HepG2 (cell line): Measurements from ENCODE around the gene SAXO2. TPM values are rescaled to one million over a fixed set of nuclear protein-coding genes. Genes with fewer than 3 reads are reported as not detected.
A peak's percentile ranks its signal among the peaks of the same experiment; 100 is the strongest.

Experiments
- ATF1 ChIP-seq: IDR thresholded peaks from 2 replicates; pipeline ENCODE4 v1.6.1; 2016; ENCODE audit warnings: mild to moderate bottlenecking, control low read depth
- GMEB1 ChIP-seq: sonication (generic); formaldehyde crosslinking; IDR thresholded peaks from 2 replicates; pipeline ENCODE4 v1.5.1; 2020; ENCODE audit warnings: missing genetic modification reagents, mild to moderate bottlenecking, borderline replicate concordance
- HBP1 ChIP-seq: IDR thresholded peaks from 2 replicates; pipeline ENCODE4 v1.6.1; 2016; ENCODE audit warnings: low read depth, control low read depth
- KAT8 ChIP-seq: IDR thresholded peaks from 2 replicates; pipeline ENCODE4 v1.6.1; 2016; ENCODE audit warnings: missing genetic modification reagents, missing compliant biosample characterization
- NR2F6 ChIP-seq, 2 experiments: IDR thresholded peaks; 2 replicates each; pipeline ENCODE4 v1.6.1; 2016; ENCODE audit warnings: antibody characterized with exemption in 1 of 2, mild to moderate bottlenecking in 1 of 2
- POLR2G ChIP-seq: fragments of 200-400 bp; formaldehyde crosslinking; IDR thresholded peaks from 2 replicates; pipeline ENCODE4 v1.6.1; 2018; ENCODE audit warnings: mild to moderate bottlenecking, low read depth, low read length, moderate library complexity
- RARA ChIP-seq: IDR thresholded peaks from 2 replicates; pipeline ENCODE4 v1.6.1; 2016; ENCODE audit warnings: missing genetic modification reagents, missing compliant biosample characterization
- TCF12 ChIP-seq, 2 experiments: fragments of 450-650 bp in 1 of 2; sonication (generic) in 1 of 2; formaldehyde crosslinking in 1 of 2; IDR thresholded peaks; 2 replicates each; pipeline versions ENCODE4 v1.6.1 to v1.8.0; 2017 to 2022; ENCODE audit warnings: antibody characterized with exemption in 1 of 2, mild to moderate bottlenecking in 1 of 2, missing genetic modification reagents in 1 of 2, moderate library complexity in 1 of 2
- THAP8 ChIP-seq: sonication (generic); formaldehyde crosslinking; IDR thresholded peaks from 2 replicates; pipeline ENCODE4 v1.5.1; 2020; ENCODE audit warnings: missing genetic modification reagents, mild to moderate bottlenecking, borderline replicate concordance
- ZBTB40 ChIP-seq, 2 experiments: fragments of 450-650 bp in 1 of 2; sonication (generic) in 1 of 2; formaldehyde crosslinking in 1 of 2; IDR thresholded peaks; 2 replicates each; pipeline versions ENCODE4 v1.6.1 to v1.8.0; 2016 to 2022; ENCODE audit warnings: antibody characterized with exemption in 1 of 2, mild to moderate bottlenecking in 1 of 2, missing genetic modification reagents in 1 of 2
- ZNF124 ChIP-seq: sonication (generic); formaldehyde crosslinking; IDR thresholded peaks from 2 replicates; pipeline ENCODE4 v1.4.0; 2020; ENCODE audit warnings: missing genetic modification reagents
- ZNF543 ChIP-seq: sonication (generic); formaldehyde crosslinking; IDR thresholded peaks from 2 replicates; pipeline ENCODE4 v1.4.0; 2020; ENCODE audit warnings: mild to moderate bottlenecking, missing genetic modification reagents
- polyA plus RNA-seq, 8 experiments: library from polyadenylated mRNA; depleted of rRNA in 3 of 8; stranded (reverse) in 7 of 8; unstranded in 1 of 8; fragments of >200 nt; fragmentation: Illumina TruSeq in 4 of 8; extraction: Trizol in 4 of 8; gene quantifications; 2 replicates each; pipeline versions ENCODE4 v1.2.1 to v1.2.3, GENCODE V29; 2011 to 2016; ENCODE audit warnings: low read depth in 4 of 8, missing spikeins in 1 of 8, mixed read lengths in 1 of 8; ENCODE audit not compliant: insufficient read depth in 1 of 8
- total RNA-seq, 5 experiments: library from RNA; depleted of rRNA; stranded (reverse); fragments of >200 nt; fragmentation: Illumina TruSeq; extraction: Trizol; gene quantifications; 2 replicates each; pipeline ENCODE4 v1.2.3, GENCODE V29; 2016; ENCODE audit warnings: low read depth in 1 of 5

Gene SAXO2
- total and polyA plus RNA-seq, 2 of the 13 experiments (the other 11 are each of a cell fraction or from before 2014, with no cell fraction given) = 0.01 to 1.5 TPM

- no peak for TF ChIP-seq ZBTB40 (IDR thresholded peaks at IDR 0.05)
- peak; percentile 26; the same call in 1 of the 2 replicates for TF ChIP-seq ZBTB40 (CRISPR knock-in tag; IDR thresholded peaks at IDR 0.05)
- TF ChIP-seq HBP1 (CRISPR knock-in tag) = 0 out of 2 replicates have a peak, but pooled peaks have one; percentile 55
- TF ChIP-seq TCF12 (IDR thresholded peaks at IDR 0.05) = no peak
- TF ChIP-seq TCF12 (CRISPR knock-in tag; IDR thresholded peaks at IDR 0.05) = no peak
- peak; percentile 97 for TF ChIP-seq GMEB1 (CRISPR knock-in tag)
- TF ChIP-seq POLR2G = peak; percentile 76
- TF ChIP-seq ZNF124 (CRISPR knock-in tag) = peak; percentile 73; the same call in 1 of the 2 replicates
- TF ChIP-seq RARA (CRISPR knock-in tag) = peak; percentile 15
- peak; percentile 71 for TF ChIP-seq KAT8 (CRISPR knock-in tag)
- peak; percentile 61; the same call in 1 of the 2 replicates for TF ChIP-seq ZNF543 (CRISPR knock-in tag)
- 0 out of 2 replicates have a peak, but pooled peaks have one; percentile 41 for TF ChIP-seq THAP8 (CRISPR knock-in tag)
- no peak for TF ChIP-seq NR2F6 (IDR thresholded peaks at IDR 0.05)
- peak; percentile 73; the same call in 1 of the 2 replicates for TF ChIP-seq NR2F6 (CRISPR knock-in tag; IDR thresholded peaks at IDR 0.05)
- 0 out of 2 replicates have a peak, but pooled peaks have one; percentile 20 for TF ChIP-seq ATF1
These were observed at the start of gene SAXO2, which contains the start of gene EFL1 (continued) for GRCh38 chr15:82262422-82263026.
